K562 (cell line): ENCODE measurements around the gene SUOX. TPM values are rescaled to one million over a fixed set of nuclear protein-coding genes. Genes with fewer than 3 reads are reported as not detected.

Experiments
- ATF1 ChIP-seq, 2 experiments: fragments of 450-650 bp in 1 of 2; IDR thresholded peaks; 2 replicates each; pipeline ENCODE4 v1.6.1; 2016; ENCODE audit warnings: missing compliant biosample characterization in 1 of 2, missing genetic modification characterization in 1 of 2
- CCNT2 ChIP-seq: IDR thresholded peaks from 2 replicates; pipeline ENCODE4 v1.6.1; 2011; ENCODE audit warnings: borderline replicate concordance, low read depth, mild to moderate bottlenecking, moderate library complexity, mixed read lengths, low read length; ENCODE audit not compliant: insufficient read length; ENCODE audit errors: extremely low read depth
- CREM ChIP-seq: IDR thresholded peaks from 2 replicates; pipeline ENCODE4 v1.6.1; 2014; ENCODE audit warnings: antibody characterized with exemption, low read depth
- FOXP1 ChIP-seq: sonication (generic); formaldehyde crosslinking; IDR thresholded peaks from 2 replicates; pipeline ENCODE4 v1.8.0; 2022; ENCODE audit warnings: mild to moderate bottlenecking, missing genetic modification reagents
- HBP1 ChIP-seq: fragments of 450-650 bp; formaldehyde crosslinking; IDR thresholded peaks from 2 replicates; pipeline ENCODE4 v1.4.0; 2022; ENCODE audit warnings: missing genetic modification characterization
- MNT ChIP-seq, 2 experiments: fragments of 450-650 bp; conservative IDR thresholded peaks; 2 replicates each; pipeline ENCODE4 v1.6.1; 2017; ENCODE audit warnings: mild to moderate bottlenecking in 2 of 2, moderate library complexity in 2 of 2
- NBN ChIP-seq: fragments of 450-650 bp; IDR thresholded peaks from 2 replicates; pipeline ENCODE4 v1.6.1; 2016; ENCODE audit warnings: low read depth, mild to moderate bottlenecking
- NCOR1 ChIP-seq: fragments of 450-650 bp; IDR thresholded peaks from 2 replicates; pipeline ENCODE4 v1.6.1; 2016; ENCODE audit warnings: mild to moderate bottlenecking, moderate library complexity
- PBX2 ChIP-seq, 2 experiments: IDR thresholded peaks in 1 of 2; conservative IDR thresholded peaks in 1 of 2; 2 replicates each; pipeline ENCODE4 v1.6.1; 2016; ENCODE audit warnings: low read depth in 2 of 2, mild to moderate bottlenecking in 1 of 2, missing compliant biosample characterization in 1 of 2, missing genetic modification characterization in 1 of 2, moderate library complexity in 1 of 2
- PML ChIP-seq: IDR thresholded peaks from 2 replicates; pipeline ENCODE4 v1.6.1; 2012; ENCODE audit warnings: low read length, inconsistent platforms
- USF1 ChIP-seq: sonication (generic); formaldehyde crosslinking; IDR thresholded peaks from 2 replicates; pipeline ENCODE4 v1.9.0; 2022; ENCODE audit warnings: mild to moderate bottlenecking, missing genetic modification reagents
- ZNF511 ChIP-seq: sonication (generic); formaldehyde crosslinking; IDR thresholded peaks from 2 replicates; pipeline ENCODE4 v1.8.0; 2022; ENCODE audit warnings: mild to moderate bottlenecking, missing genetic modification reagents
- ZNF696 ChIP-seq: fragments of 250-450 bp; sonication (Bioruptor Pico); conservative IDR thresholded peaks from 2 replicates; pipeline ENCODE4 v1.4.0; 2020; ENCODE audit warnings: mild to moderate bottlenecking, moderate library complexity
- ZNF707 ChIP-seq: fragments of 250-450 bp; sonication (Bioruptor Pico); conservative IDR thresholded peaks from 2 replicates; pipeline ENCODE4 v1.8.0; 2022; ENCODE audit warnings: inconsistent platforms, mild to moderate bottlenecking, moderate library complexity
- polyA plus RNA-seq, 8 experiments: library from polyadenylated mRNA; depleted of rRNA in 4 of 8; stranded (reverse) in 5 of 8; unstranded in 3 of 8; fragments of >200 nt; fragmentation: Nextera tagmentation in 2 of 8; fragmentation: Illumina TruSeq in 1 of 8; extraction: Ambion mirVana in 2 of 8; extraction: Trizol in 1 of 8; gene quantifications; 2 replicates each; pipeline versions ENCODE4 v1.2.1 to v1.2.3, GENCODE V29; 2011 to 2014; ENCODE audit warnings: inconsistent platforms in 1 of 8, missing spikeins in 1 of 8
- total RNA-seq, 7 experiments: library from RNA; depleted of rRNA in 6 of 7; stranded (reverse); fragments of >200 nt in 6 of 7; fragmentation: Illumina TruSeq in 2 of 7; extraction: Trizol in 2 of 7; gene quantifications; 2 replicates each; pipeline versions ENCODE4 v1.2.1 to v1.2.3, GENCODE V29; 2011 to 2021; ENCODE audit warnings: low replicate concordance in 1 of 7

Gene SUOX
- total and polyA plus RNA-seq, 9 of the 15 experiments (the other 6 are each of a cell fraction or from before 2014, with no cell fraction given): 9.2 to 39.7 (median 25.4) TPM

- TF ChIP-seq ZNF511: peak; percentile 77; the same call in 1 of the 2 replicates
- TF ChIP-seq USF1 (CRISPR knock-in tag): no peak
- TF ChIP-seq FOXP1 (CRISPR knock-in tag): peak; percentile 52; the same call in 1 of the 2 replicates
- peak; percentile 96 for TF ChIP-seq PML
- TF ChIP-seq CCNT2: no peak
- peak; percentile 19; the same call in 1 of the 2 replicates for TF ChIP-seq ZNF707 (CRISPR knock-in tag)
- TF ChIP-seq ATF1 (CRISPR knock-in tag; IDR thresholded peaks at IDR 0.05): no peak; the same call in 1 of the 2 replicates
- peak; percentile 96 for TF ChIP-seq ATF1 (tag; IDR thresholded peaks at IDR 0.05)
- TF ChIP-seq HBP1 (CRISPR knock-in tag): peak; percentile 70; the same call in 1 of the 2 replicates
- TF ChIP-seq ZNF696: no peak
- TF ChIP-seq NCOR1: peak; percentile 51
- TF ChIP-seq CREM: peak; percentile 97
- TF ChIP-seq NBN: peak; percentile 92
- TF ChIP-seq PBX2 (CRISPR knock-in tag; IDR thresholded peaks at IDR 0.05; ENCODE audit: low read depth): no peak
- TF ChIP-seq PBX2 (tag; conservative IDR thresholded peaks at IDR 0.05; ENCODE audit: low read depth): peak; percentile 33; the same call in 1 of the 2 replicates
- TF ChIP-seq MNT (conservative IDR thresholded peaks at IDR 0.05): peak; percentile 93 to 95
Observed at GRCh38 chr12:56041552-56042429, 44.7 kb downstream of the SUOX start, which contains the start of gene RPS26 (continued).
